ENCODE results near the gene ADGRL4.
"Not testable (repeated sequence)": the region's sequence is repeated elsewhere in the genome, so short reads cannot be mapped to it uniquely, and the experiment has no call there.

The ADGRL4 gene

DNA sequence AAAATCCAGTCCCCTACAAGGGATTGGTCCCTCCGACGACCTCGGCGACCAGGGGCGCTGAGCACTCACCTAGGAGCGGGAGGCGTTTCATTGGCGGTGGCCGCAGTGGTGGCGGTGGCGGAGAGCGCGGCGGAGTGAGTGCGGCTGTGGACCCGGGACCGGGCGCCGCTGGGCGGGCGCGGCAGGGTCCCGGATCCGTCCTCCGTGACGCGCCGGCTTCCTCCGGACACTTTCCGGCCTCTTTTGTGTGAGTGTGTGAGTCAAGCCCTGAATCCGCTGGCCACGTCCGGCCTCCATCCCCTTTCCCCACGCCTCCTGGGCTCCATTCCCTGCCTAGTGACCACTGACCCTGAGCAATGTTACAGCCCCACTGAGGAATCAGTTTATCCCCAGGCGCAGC lies at the start of gene ADGRL4:
TSS of gene ADGRL4 (minus strand) at position 167 of the 400 bp plus-strand sequence. CDS start at position 91, 76 bp downstream.
- DNase-seq (ENCODE audit: low spot score) = no peak

DNA sequence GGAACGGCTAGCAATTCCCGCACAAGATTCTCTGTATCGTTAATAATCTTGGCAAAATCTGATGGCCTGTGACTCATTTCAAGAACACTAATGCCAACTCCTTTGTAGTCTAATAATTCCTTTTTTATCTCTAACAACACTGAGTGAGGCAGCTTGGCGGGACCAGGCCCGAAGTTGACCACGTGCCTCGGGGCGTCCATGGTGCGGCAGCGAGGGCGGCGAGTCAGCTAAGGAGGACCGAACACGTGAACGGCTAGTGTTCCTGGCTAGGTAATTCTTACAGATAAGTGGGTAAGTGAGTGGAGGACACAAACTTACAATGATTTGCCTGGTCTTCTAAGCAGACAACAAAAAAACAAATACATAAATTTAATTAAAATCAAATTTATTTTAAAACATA lies 49.3 kb upstream of the ADGRL4 start:
- DNase-seq (ENCODE audit: low spot score) = no peak

- no peak for DNase-seq (ENCODE audit: low spot score)
These were observed 46.4 kb upstream of the ADGRL4 start for GRCh38 chr1:79052829-79053449.

DNA sequence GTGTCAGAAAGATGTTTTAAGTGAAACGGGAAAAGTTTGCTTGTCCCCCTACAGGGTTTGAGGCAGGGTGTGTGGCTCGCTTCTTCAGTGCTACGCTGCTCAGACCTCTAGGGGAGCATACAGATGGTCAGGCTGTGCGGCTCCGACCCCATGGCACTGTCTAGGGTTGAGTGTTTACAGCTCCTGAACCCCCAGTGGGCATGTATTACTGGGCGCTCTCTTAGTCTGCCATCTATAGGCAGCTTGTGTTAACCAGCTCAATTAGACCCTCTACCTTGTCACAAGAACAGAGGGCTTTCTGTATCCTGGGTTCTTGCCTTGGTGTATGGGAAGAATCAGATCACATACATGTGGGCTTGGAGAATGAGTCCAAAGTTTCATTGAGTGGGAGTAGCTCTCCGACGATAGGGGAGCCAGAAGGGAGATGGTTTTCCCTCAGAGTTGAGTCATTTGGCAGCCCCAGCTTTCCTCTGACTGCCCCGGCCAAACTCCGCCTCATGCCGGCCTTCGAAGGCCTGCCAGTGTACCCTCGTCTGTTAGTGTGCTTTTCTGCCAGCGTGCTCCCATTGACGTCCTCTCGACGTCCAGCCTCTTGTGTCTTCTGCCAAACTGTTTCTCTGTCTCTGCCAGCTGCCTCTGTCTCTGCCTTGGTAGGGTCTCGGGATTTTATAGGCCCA lies 38.6 kb upstream of the ADGRL4 start:
- no peak for DNase-seq (ENCODE audit: low spot score)

GRCh38 chr1:79043506-79043905 lies 37.0 kb upstream of the ADGRL4 start:
- no peak for DNase-seq (ENCODE audit: low spot score)

- DNase-seq (ENCODE audit: low spot score) = no peak
These were observed 36.0 kb upstream of the ADGRL4 start for GRCh38 chr1:79042539-79042938.

DNA sequence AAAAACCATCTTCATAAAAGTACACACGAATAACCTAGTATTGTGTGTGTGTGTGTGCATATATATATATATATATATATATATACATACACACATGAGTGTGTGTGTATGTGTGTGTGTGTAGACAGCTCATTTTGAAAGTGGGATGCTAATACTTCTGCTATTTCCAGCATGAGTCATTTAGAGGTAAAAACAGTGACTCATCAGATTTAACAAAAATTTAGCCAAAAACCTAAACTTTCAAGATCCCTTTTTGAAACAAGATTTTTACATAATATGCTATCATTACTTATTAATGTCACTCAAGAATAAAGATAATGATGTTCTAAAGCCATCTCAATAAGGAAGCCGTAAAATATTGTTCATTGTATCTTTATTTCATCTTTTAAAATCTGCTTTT lies 35.6 kb upstream of the ADGRL4 start:
- no peak for DNase-seq (ENCODE audit: low spot score)

- DNase-seq (ENCODE audit: low spot score) = no peak
These were observed 35.1 kb upstream of the ADGRL4 start for GRCh38 chr1:79041666-79042065.

DNA sequence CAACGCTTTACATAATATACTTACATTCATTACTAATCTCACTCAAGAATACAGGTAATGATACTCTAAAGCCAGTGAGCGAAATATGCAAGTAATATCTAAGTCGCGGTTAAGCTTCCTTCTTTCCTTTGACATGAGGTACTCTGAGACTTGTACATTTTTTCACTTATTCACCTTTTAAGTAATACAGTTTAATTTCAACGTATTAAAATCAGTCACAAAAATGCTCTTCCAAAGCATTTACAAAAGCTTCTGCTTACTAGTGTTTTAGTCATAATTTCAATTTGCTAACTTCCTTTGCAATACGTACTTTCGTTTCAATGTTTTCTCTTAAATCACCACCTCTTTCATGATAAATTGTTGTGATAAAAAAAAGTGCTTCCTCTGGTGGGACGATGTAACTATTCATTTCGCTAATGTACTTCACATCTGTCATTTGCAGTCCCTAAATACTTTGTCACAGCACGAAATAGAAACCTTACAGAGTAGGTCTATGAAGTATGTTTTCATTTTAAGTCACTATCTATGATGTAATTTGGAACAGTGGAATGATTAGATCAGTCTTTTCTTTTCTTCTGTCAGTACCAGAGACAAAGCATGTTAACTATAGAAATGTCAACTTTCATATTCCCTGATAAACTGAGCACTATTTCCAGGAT lies 34.0 kb upstream of the ADGRL4 start:
- no peak for DNase-seq (ENCODE audit: low spot score)

GRCh38 chr1:79037085-79037484 lies 30.6 kb upstream of the ADGRL4 start:
- no peak for DNase-seq (ENCODE audit: low spot score)

DNA sequence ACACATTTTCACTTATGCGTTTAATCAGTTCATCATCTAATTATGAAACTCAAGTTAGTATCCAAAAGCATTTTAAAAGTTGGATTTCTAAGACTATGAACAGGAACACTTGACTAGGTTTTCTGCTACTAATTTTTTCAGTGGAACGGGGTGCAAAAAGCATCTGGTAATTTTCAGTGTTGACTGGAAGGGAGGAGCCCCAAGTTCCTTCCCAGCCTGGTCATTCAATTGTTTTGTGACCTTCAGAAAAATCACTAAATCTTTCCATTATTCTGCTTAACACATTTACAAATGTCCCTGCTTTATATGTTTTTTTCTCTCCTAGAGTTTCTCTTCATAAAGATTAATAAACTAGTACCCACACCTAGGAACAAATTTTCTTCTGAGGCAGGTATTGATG lies 6.0 kb upstream of the ADGRL4 start:
- no peak for DNase-seq (ENCODE audit: low spot score)

- DNase-seq (ENCODE audit: low spot score) = no peak
These were observed 4.1 kb upstream of the ADGRL4 start for GRCh38 chr1:79010589-79010988.

GRCh38 chr1:79005945-79006344 lies 585 bp downstream of the ADGRL4 start:
- no peak for DNase-seq (ENCODE audit: low spot score)

GRCh38 chr1:79004916-79005315 lies 1.6 kb downstream of the ADGRL4 start:
- no peak for DNase-seq (ENCODE audit: low spot score)

GRCh38 chr1:78996791-78997190 lies 9.7 kb downstream of the ADGRL4 start:
- no peak for DNase-seq (ENCODE audit: low spot score)

GRCh38 chr1:78987042-78987441 lies 19.5 kb downstream of the ADGRL4 start:
- no peak for DNase-seq (ENCODE audit: low spot score)

DNA sequence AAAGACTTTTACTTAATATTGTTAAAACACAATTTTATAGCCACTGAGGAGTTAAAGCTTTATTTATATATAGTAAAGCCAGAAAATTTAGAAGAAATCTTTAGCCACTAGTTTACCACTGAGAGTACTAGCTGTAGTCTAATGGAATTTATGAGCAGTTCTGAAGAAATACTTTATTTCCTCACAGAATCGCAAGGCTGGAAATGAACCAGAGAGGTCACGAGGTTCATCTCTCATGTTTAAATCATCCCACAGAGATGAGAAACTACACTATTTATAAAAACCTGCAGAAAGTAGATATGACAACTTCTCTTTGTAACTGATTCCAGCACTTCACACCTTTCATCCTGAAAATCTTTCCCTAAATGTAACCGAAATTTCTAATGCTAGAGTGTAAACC lies 26.0 kb downstream of the ADGRL4 start:
- no peak for DNase-seq (ENCODE audit: low spot score)

DNA sequence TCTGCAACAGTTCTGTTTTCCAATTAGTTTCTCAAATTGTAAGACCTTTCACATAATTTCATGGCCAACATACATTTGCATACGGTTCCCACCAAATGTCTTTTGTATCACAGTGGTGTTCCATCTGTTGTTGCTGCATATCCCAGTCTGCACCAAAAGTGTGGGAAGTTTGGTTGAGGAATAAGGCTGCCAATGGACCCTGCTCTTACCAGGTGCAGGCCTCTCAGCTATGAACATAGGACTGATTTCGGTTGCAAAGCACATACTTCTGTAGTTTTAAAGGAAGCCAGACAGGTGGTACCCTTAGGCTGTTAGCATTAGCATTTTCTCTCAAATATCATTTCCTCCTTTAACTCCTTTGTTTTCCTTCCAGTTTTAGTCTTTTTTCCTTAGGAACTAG lies 33.8 kb downstream of the ADGRL4 start:
- DNase-seq (ENCODE audit: low spot score) = no peak

- DNase-seq (ENCODE audit: low spot score) = not testable (repeated sequence)
These were observed 39.4 kb downstream of the ADGRL4 start for GRCh38 chr1:78967091-78967490.

DNA sequence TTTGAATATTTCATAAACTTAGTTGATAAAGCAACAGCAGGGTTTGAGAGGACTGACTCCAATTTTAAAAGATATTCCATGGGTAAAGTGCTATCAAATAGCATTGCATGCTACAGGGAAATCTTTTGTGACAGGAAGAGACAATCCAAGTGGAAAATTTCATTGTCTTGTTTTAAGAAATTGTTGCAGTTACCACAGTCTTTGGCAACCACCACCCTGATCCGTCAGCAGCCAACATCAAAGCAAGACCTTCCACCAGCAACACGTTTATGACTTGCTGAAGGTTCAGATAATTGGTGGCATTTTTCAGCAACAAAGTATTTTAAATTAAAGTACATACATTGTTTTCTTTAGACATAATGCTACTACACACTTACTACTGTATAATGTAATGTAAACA lies 47.8 kb downstream of the ADGRL4 start:
- no peak for DNase-seq (ENCODE audit: low spot score)

DNA sequence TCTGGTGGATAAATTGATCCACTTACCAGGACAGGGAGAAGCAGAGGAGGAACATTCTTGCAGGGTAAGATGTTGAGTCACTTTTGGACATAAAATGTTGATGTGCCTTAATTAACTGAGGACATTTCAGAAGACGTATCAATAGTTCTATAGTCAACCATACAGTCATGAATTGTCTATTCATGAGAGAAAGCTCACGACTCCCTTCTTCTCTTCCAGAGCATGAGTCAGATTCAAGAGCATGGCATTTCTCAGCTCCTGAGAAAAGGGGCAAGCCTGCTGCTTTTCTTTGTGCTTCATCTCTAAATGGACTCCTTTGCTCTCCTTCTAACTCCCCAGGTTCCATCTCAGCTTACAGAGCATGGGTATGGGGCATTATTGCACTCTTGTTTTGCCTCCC lies 55.7 kb downstream of the ADGRL4 start:
- DNase-seq (ENCODE audit: low spot score) = no peak

- no peak for DNase-seq (ENCODE audit: low spot score)
These were observed 57.3 kb downstream of the ADGRL4 start for GRCh38 chr1:78949227-78949626.

GRCh38 chr1:78919150-78919549 lies 87.4 kb downstream of the ADGRL4 start:
- no peak for DNase-seq (ENCODE audit: low spot score)

DNA sequence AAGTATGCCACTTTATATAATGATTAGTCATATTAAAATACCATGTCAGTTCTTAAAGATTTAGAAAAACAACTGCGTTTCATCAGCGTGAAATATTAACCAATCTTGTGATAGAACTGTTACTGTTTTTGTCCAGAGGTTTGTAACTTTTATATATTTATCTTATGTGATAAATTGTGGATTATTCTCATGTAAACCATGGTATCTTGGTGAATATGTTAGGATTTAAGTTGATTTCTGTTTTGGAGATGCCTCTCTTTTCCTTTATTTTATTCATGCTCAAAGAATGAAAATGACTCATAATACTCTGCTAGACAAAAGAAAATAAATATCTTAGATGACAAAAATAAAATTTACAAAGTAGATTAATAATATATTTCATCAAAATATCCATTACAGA lies 88.4 kb downstream of the ADGRL4 start:
- no peak for DNase-seq (ENCODE audit: low spot score)

All from LoVo (cell line).